Measurements from ENCODE around the gene HJURP. TPM values are rescaled to one million over a fixed set of nuclear protein-coding genes. Genes with fewer than 3 reads are reported as not detected.
A peak's percentile ranks its signal among the peaks of the same experiment; 100 is the strongest.
"Not testable (repeated sequence)": the region's sequence is repeated elsewhere in the genome, so short reads cannot be mapped to it uniquely, and the experiment has no call there.

The HJURP gene, protein sequence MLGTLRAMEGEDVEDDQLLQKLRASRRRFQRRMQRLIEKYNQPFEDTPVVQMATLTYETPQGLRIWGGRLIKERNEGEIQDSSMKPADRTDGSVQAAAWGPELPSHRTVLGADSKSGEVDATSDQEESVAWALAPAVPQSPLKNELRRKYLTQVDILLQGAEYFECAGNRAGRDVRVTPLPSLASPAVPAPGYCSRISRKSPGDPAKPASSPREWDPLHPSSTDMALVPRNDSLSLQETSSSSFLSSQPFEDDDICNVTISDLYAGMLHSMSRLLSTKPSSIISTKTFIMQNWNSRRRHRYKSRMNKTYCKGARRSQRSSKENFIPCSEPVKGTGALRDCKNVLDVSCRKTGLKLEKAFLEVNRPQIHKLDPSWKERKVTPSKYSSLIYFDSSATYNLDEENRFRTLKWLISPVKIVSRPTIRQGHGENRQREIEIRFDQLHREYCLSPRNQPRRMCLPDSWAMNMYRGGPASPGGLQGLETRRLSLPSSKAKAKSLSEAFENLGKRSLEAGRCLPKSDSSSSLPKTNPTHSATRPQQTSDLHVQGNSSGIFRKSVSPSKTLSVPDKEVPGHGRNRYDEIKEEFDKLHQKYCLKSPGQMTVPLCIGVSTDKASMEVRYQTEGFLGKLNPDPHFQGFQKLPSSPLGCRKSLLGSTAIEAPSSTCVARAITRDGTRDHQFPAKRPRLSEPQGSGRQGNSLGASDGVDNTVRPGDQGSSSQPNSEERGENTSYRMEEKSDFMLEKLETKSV
- polyA plus RNA-seq (2013, experiment 1 of 2): 46.9 TPM
- 42.8 TPM for polyA plus RNA-seq (2013, experiment 2 of 2)

DNA sequence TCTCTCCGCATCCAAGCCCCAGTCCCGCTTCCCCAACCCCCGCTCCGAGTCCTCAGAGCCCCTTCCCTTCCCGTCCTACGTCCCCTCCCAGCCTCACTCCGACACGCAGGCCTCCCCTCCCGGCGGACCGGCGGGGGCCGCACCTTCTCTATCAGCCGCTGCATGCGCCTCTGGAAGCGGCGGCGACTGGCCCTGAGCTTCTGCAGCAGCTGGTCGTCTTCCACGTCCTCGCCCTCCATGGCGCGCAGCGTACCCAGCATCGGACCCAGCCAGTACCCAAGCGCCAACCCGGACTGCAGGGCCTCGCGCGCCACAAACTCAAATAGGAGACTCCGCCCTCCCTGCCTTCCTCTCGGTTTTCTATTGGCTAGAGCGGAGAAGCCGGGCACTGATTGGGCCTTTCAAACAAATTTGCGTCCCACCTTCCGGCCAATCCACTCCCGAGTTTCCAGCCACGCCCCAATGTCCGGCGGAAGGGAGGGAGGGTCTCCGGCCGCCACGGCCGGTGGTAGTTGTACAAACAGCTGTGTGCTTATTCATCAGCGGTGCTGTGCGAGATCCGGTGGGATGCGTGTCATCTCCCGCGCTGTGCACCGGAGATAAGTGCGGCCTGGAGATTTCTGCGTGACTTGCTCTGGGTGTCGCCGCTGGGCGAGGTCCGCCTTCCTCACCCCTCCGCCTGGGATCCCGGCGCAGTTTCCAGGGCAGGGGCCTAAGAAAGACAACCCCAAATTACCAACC lies at the start of gene HJURP:
Gene HJURP (minus strand): TSS at position 295 of the 741 bp plus-strand sequence. CDS start 35 bp downstream, at position 260.
- WGBS, 2 experiments (ENCODE audit: insufficient coverage in 2 of 2): 0 to 1% methylated on average over 47 to 48 of the region's 60 CpGs
- peak within 1 kb of the TSS; percentile 67 for H3K27ac ChIP-seq (ENCODE audit: low read depth, low read length, severe bottlenecking)
- H3K4me1 ChIP-seq (ENCODE audit: control insufficient read depth, insufficient read depth, low read length, poor library complexity, severe bottlenecking): peaks cover 14% of the 10 kb centered on the region
- H3K4me3 ChIP-seq (ENCODE audit: extremely low read depth, insufficient read depth, low read length, poor library complexity, severe bottlenecking): peak within 1 kb of the TSS; percentile 91
- H3K9me3 ChIP-seq (ENCODE audit: control insufficient read depth, low read length): no peaks in the 10 kb centered on the region
- peaks cover 38% of the 10 kb centered on the region for H3K36me3 ChIP-seq (ENCODE audit: control insufficient read depth, insufficient read depth, low read length)

DNA sequence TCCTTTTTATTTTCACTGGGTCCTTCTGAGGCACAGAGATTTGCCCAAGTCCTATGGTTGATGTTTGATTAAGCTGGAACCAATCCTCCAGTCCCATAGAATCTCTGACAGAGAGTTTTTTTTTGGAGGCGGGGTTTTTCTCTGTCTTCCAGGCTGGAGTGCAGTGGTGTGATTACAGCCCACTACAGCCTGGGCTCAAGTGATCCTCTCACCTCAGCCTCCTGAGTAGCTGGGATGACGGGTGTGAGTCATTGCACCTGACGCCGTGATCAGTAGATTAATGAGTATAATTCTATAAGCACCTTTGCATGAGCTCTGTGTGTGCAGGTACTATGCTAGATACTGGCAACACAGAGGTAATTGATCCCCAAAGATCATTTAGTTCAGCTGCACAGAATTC lies 47.5 kb upstream of the HJURP start:
- Histone ChIP-seq H3K4me1 (ENCODE audit: control insufficient read depth, insufficient read depth, low read length, poor library complexity, severe bottlenecking) (no peaks in the 10 kb centered on the region), H3K4me3 (ENCODE audit: extremely low read depth, insufficient read depth, low read length, poor library complexity, severe bottlenecking) (no peak overlapping the region), H3K36me3 (ENCODE audit: control insufficient read depth, insufficient read depth, low read length) (no peaks in the 10 kb centered on the region), H3K9me3 (ENCODE audit: control insufficient read depth, low read length) (no peaks in the 10 kb centered on the region), H3K27ac (ENCODE audit: low read depth, low read length, severe bottlenecking) (no peak overlapping the region)
- 90% methylated on average over 3 of the region's 4 CpGs; no CpG with 5 or more reads in 1 of the 2 experiments for WGBS, 2 experiments (ENCODE audit: insufficient coverage in 2 of 2)

DNA sequence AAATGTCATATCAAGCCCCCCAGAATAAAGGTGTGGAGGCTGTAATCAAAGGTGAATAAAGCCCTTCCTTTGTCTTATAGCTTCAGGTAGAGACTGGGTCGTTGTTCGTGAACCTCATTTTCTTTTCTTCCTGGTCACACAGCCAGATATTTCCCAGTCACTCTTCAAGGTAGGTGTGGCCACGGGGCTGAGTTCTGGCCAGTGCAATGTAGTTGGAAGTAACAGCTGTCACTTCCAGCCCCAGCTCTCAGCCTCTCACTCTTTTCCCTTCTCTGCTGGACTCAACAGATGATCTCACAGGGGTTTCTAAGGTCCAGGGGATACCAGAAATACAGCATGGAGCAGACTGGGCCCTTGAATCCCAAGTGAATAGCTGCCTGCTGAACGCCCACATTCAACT lies 47.0 kb upstream of the HJURP start:
- WGBS, 2 experiments (ENCODE audit: insufficient coverage in 2 of 2): 56 to 83% methylated on average over 1 to 3 of the region's 4 CpGs
- no peaks in the 10 kb centered on the region for H3K36me3 ChIP-seq (ENCODE audit: control insufficient read depth, insufficient read depth, low read length)
- no peak overlapping the region for H3K4me3 ChIP-seq (ENCODE audit: extremely low read depth, insufficient read depth, low read length, poor library complexity, severe bottlenecking)
- H3K4me1 ChIP-seq (ENCODE audit: control insufficient read depth, insufficient read depth, low read length, poor library complexity, severe bottlenecking): no peaks in the 10 kb centered on the region
- H3K9me3 ChIP-seq (ENCODE audit: control insufficient read depth, low read length): no peaks in the 10 kb centered on the region
- no peak overlapping the region for H3K27ac ChIP-seq (ENCODE audit: low read depth, low read length, severe bottlenecking)

DNA sequence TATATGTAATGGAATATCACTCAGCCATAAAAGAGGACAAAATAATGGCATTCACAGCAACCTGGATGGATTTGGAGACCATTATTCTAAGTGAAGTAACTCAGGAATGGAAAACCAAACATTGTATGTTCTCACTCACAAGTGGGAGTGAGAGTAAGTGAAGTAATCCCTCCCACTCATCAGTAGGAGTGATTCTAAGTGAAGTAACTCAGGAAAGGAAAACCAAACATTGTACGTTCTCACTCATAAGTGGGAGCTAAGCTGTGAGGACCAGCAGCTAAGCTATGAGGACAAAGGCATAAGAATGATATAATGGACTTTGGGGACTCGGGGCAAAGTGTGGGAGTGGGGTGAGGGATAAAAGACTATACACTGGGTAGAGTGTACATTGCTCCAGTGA lies 41.9 kb upstream of the HJURP start:
- H3K9me3 ChIP-seq (ENCODE audit: control insufficient read depth, low read length); H3K4me3 ChIP-seq (ENCODE audit: extremely low read depth, insufficient read depth, low read length, poor library complexity, severe bottlenecking); H3K4me1 ChIP-seq (ENCODE audit: control insufficient read depth, insufficient read depth, low read length, poor library complexity, severe bottlenecking); H3K36me3 ChIP-seq (ENCODE audit: control insufficient read depth, insufficient read depth, low read length); H3K27ac ChIP-seq (ENCODE audit: low read depth, low read length, severe bottlenecking): not testable (repeated sequence)
- 83 to 93% methylated on average over 1 of the region's 2 CpGs for WGBS, 2 experiments (ENCODE audit: insufficient coverage in 2 of 2)

DNA sequence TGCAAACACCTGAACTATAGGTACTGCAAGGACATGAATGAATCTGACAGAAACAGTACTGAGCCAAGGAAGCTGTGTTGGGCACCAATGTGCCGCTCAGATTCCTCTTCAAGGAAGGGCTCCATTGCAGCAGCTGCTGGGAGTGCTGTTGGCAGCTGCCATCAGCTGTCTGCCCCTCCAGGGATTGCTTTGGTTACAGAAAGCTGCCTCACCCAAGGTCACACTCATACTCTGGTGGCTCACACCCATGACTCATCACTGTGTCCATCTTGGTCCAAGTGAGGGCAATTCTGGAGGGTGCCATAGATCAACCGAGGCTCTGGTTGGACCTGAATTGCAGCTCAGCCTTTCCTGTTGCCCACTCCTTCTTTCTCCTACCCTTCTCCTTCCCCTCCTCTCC lies 38.5 kb upstream of the HJURP start:
- no peak overlapping the region for H3K27ac ChIP-seq (ENCODE audit: low read depth, low read length, severe bottlenecking)
- no peaks in the 10 kb centered on the region for H3K9me3 ChIP-seq (ENCODE audit: control insufficient read depth, low read length)
- H3K4me1 ChIP-seq (ENCODE audit: control insufficient read depth, insufficient read depth, low read length, poor library complexity, severe bottlenecking): no peaks in the 10 kb centered on the region
- 89 to 93% methylated on average over 2 of the region's 2 CpGs for WGBS, 2 experiments (ENCODE audit: insufficient coverage in 2 of 2)
- H3K4me3 ChIP-seq (ENCODE audit: extremely low read depth, insufficient read depth, low read length, poor library complexity, severe bottlenecking): no peak overlapping the region
- H3K36me3 ChIP-seq (ENCODE audit: control insufficient read depth, insufficient read depth, low read length): no peaks in the 10 kb centered on the region

DNA sequence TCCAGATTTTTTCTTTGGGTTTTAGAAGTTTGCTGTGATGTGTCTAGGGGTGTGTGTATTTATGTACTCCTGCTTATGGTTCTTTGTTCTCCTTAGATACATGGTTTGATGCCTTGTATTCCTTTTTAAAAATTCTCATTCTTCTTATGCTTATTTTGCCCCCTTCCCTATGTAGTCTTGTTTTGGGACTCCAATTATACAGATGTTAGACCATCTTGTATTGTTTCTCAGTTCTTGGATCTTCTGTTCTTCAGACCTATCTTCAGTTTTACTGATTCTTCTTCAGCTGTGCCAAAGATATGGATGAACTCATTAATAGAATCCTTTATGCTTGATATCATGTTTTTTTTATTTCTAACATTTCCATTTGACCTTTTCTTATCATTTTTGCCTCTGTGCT lies 28.0 kb upstream of the HJURP start:
- Histone ChIP-seq H3K4me3 (ENCODE audit: extremely low read depth, insufficient read depth, low read length, poor library complexity, severe bottlenecking) (no peak overlapping the region), H3K9me3 (ENCODE audit: control insufficient read depth, low read length) (peaks cover 12% of the 10 kb centered on the region), H3K36me3 (ENCODE audit: control insufficient read depth, insufficient read depth, low read length) (no peaks in the 10 kb centered on the region), H3K4me1 (ENCODE audit: control insufficient read depth, insufficient read depth, low read length, poor library complexity, severe bottlenecking) (no peaks in the 10 kb centered on the region), H3K27ac (ENCODE audit: low read depth, low read length, severe bottlenecking) (no peak overlapping the region)

DNA sequence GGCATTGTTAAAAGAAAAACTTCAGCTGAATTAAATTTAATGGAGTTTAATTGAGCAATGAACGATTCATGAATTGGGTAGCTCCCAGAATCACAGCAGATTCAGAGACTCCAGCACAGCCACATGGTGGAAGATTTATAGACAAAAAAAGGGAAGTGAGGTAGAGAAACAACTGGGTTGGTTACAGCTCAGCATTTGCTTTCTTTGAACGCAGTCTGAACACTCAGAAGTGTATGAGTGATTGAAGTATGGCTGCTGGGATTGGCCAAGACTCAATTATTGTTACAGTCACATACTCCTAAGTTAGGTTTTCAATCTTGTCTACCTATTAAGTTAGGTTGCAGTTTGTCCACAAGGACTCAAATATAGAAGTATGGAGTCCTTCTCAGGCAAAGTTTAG lies 17.8 kb upstream of the HJURP start:
- not testable (repeated sequence) for H3K27ac ChIP-seq (ENCODE audit: low read depth, low read length, severe bottlenecking); H3K4me1 ChIP-seq (ENCODE audit: control insufficient read depth, insufficient read depth, low read length, poor library complexity, severe bottlenecking); H3K4me3 ChIP-seq (ENCODE audit: extremely low read depth, insufficient read depth, low read length, poor library complexity, severe bottlenecking); H3K36me3 ChIP-seq (ENCODE audit: control insufficient read depth, insufficient read depth, low read length); H3K9me3 ChIP-seq (ENCODE audit: control insufficient read depth, low read length)
- WGBS, 2 experiments (ENCODE audit: insufficient coverage in 2 of 2): 88 to 100% methylated on average over 1 of the region's 2 CpGs

DNA sequence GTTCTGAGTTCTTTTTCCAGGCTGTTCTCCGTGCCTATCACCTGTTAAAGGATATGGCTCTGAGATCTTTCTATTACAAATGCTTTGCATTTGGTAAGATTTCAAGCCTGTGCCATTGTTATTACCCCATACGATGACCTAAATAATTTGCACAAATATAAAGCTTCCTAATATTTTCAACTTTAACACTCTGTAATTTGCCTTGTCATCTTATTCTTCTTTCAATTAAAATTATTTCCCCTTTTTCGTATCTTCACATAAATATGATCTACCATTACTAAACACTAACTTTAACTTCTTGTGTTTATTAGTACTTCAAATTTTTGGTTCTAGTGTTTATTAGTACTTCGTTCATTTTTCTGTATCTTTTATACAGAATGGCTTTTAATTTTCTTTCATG lies 17.1 kb upstream of the HJURP start:
- 72 to 92% methylated on average over 1 to 2 of the region's 4 CpGs for WGBS, 2 experiments (ENCODE audit: insufficient coverage in 2 of 2)

DNA sequence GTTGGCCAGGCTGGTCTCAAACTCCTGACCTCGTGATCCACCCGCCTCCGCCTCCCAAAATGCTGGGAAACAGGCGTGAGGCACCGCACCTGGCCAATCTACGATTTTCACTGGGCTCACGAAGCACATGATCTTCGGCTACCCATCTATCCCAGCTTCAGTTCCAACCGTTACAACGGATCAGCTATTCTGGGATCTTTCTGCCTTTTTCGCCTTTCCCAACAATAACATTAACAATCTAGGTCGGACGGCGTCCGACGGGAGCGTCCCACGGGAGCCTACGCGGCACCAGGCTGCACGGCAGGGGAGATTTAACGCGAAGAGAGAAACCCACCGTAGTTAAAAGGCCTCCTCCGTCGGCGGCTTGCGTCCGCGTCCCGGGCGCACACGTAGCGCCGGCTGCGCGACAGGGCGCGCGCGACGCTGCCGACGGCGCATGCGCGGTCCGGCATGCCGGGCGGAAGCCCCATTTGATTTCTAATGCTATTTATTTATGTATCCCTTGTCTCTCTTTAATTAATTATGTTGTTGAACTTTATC lies 13.7 kb upstream of the HJURP start, which contains the start of gene MSL3B:
Gene MSL3B (minus strand): TSS at position 394 of the 540 bp plus-strand sequence.
- H3K36me3 ChIP-seq (ENCODE audit: control insufficient read depth, insufficient read depth, low read length): no peaks in the 10 kb centered on the region
- WGBS, 2 experiments (ENCODE audit: insufficient coverage in 2 of 2): 36 to 49% methylated on average over 32 to 33 of the region's 50 CpGs
- H3K9me3 ChIP-seq (ENCODE audit: control insufficient read depth, low read length): peaks cover 5% of the 10 kb centered on the region
- peak within 1 kb of the TSS; percentile 44 for H3K4me3 ChIP-seq (ENCODE audit: extremely low read depth, insufficient read depth, low read length, poor library complexity, severe bottlenecking)
- H3K27ac ChIP-seq (ENCODE audit: low read depth, low read length, severe bottlenecking): no peak within 1 kb of the TSS
- H3K4me1 ChIP-seq (ENCODE audit: control insufficient read depth, insufficient read depth, low read length, poor library complexity, severe bottlenecking): no peaks in the 10 kb centered on the region

More for the DNA sequence above, 17.1 kb upstream of the HJURP start:
- Histone ChIP-seq H3K27ac (ENCODE audit: low read depth, low read length, severe bottlenecking) (no peak overlapping the region), H3K36me3 (ENCODE audit: control insufficient read depth, insufficient read depth, low read length) (no peaks in the 10 kb centered on the region), H3K9me3 (ENCODE audit: control insufficient read depth, low read length) (peaks cover 5% of the 10 kb centered on the region), H3K4me1 (ENCODE audit: control insufficient read depth, insufficient read depth, low read length, poor library complexity, severe bottlenecking) (no peaks in the 10 kb centered on the region), H3K4me3 (ENCODE audit: extremely low read depth, insufficient read depth, low read length, poor library complexity, severe bottlenecking) (no peak overlapping the region)

DNA sequence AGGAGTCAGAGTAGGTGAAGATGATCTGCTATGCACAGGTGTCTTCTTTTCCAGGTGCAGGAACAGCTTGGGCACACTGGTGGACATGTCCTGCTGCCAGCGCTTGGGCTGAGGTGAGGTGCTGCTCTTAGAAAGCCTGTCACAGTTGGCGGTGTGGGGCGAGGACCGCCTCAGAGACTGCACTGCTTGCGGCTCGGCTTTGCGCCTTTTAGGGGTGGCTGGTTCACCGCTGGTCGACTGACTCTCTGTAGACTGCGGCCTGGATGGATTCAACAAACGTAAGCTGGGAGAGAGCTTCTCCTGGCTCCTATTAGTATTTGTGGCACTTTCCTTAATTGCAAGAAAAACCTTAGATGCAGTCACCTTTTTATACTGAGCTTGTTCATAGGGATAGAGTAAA lies 12.1 kb upstream of the HJURP start:
- WGBS, 2 experiments (ENCODE audit: insufficient coverage in 2 of 2): 96 to 98% methylated on average over 8 to 11 of the region's 11 CpGs
- H3K36me3 ChIP-seq (ENCODE audit: control insufficient read depth, insufficient read depth, low read length): no peaks in the 10 kb centered on the region
- H3K4me3 ChIP-seq (ENCODE audit: extremely low read depth, insufficient read depth, low read length, poor library complexity, severe bottlenecking): no peak overlapping the region
- H3K4me1 ChIP-seq (ENCODE audit: control insufficient read depth, insufficient read depth, low read length, poor library complexity, severe bottlenecking): no peaks in the 10 kb centered on the region
- H3K9me3 ChIP-seq (ENCODE audit: control insufficient read depth, low read length): peaks cover 5% of the 10 kb centered on the region
- no peak overlapping the region for H3K27ac ChIP-seq (ENCODE audit: low read depth, low read length, severe bottlenecking)

Data from mesodermal cell (in vitro differentiated cells).